Activated naive CD4-positive, alpha-beta T cell treated with anti-CD3 and anti-CD28 coated beads, Interleukin-2, amount 50 U/mL, for 24 hours (primary cell): Measurements from ENCODE around the gene TMEM131L.
"Not testable (repeated sequence)": the region's sequence is repeated elsewhere in the genome, so short reads cannot be mapped to it uniquely, and the experiment has no call there.

ENCODE experiments used
- H3K27ac Mint-ChIP-seq: one replicate; pipeline ENCODE4 v1.8.0; 2021; ENCODE audit warnings: mild to moderate bottlenecking, mixed read lengths
- H3K27me3 Mint-ChIP-seq: one replicate; pipeline ENCODE4 v1.8.0; 2021; ENCODE audit warnings: mixed read lengths
- H3K36me3 Mint-ChIP-seq: one replicate; pipeline ENCODE4 v1.8.0; 2021; ENCODE audit warnings: mixed read lengths
- H3K4me1 Mint-ChIP-seq: one replicate; pipeline ENCODE4 v1.8.0; 2021; ENCODE audit warnings: mixed read lengths
- H3K4me3 Mint-ChIP-seq: one replicate; pipeline ENCODE4 v1.8.0; 2021; ENCODE audit warnings: mild to moderate bottlenecking, mixed read lengths
- H3K9me3 Mint-ChIP-seq: one replicate; pipeline ENCODE4 v1.8.0; 2021; ENCODE audit warnings: mixed read lengths

The TMEM131L gene

DNA sequence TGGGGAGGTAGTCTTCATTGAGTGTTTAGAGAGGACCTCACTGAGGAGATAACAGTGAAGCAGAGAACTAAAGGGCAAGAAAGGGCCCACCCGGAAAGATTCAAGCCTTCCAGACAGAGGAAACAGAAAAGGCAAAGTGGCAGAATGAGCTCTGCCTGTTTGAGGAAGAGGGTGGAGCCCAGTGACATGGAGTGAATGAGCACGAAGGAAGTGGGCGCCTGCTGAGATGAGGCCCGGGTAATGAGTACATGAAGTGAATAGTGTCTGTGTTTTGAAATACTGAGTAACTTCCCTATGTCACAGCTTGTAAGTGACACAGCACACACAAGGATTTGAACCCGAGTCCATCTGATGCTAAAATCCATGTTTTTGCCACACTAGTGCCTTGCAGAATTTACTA lies 185.4 kb downstream of the TMEM131L start:
- no peaks in the 10 kb centered on the region for H3K27me3 Mint-ChIP-seq
- H3K4me1 Mint-ChIP-seq, result peaks cover 38% of the 10 kb centered on the region
- no peaks in the 10 kb centered on the region for H3K36me3 Mint-ChIP-seq
- no peaks in the 10 kb centered on the region for H3K9me3 Mint-ChIP-seq
- peak overlapping the region; percentile 1 for H3K4me3 Mint-ChIP-seq
- H3K27ac Mint-ChIP-seq, result peak overlapping the region; percentile 91

DNA sequence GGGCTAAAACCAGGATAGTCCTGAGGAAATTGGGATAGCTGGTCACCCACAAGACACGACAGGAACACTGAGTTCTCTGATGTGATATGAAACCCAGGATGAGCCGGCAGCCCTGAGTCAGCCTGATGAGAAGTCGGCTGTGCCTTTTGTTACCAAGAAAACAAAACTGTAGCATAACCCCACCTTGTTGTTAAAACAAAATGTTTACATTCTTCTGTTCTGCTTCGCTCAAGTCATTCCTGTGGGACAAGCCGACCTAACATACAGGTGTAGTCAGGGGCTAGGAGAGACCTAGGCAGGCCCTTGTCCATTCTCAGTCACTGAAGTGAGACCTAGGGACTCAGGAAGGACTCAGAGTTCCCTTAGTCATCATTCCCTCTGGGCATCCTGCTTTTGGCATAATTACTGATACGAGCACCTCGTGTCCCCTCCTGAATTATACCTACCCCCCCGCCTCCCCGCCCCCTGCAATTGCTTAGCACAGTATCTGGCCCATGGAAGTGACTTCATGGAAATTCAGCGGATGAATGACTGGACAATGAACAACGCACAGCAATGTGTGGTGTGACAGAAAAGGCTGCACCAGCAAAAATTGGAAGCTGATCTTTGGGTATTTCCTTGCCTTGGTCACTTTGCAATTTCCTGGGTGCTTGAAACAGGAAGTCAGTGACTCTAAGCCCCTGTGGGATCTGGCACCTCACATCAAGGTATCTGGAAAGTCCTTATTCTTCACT lies 186.1 kb downstream of the TMEM131L start:
- Mint-ChIP-seq H3K9me3 (no peaks in the 10 kb centered on the region), H3K4me3 (no peak overlapping the region), H3K36me3 (no peaks in the 10 kb centered on the region), H3K4me1 (peaks cover 38% of the 10 kb centered on the region), H3K27me3 (no peaks in the 10 kb centered on the region), H3K27ac (peak overlapping the region; percentile 91)

DNA sequence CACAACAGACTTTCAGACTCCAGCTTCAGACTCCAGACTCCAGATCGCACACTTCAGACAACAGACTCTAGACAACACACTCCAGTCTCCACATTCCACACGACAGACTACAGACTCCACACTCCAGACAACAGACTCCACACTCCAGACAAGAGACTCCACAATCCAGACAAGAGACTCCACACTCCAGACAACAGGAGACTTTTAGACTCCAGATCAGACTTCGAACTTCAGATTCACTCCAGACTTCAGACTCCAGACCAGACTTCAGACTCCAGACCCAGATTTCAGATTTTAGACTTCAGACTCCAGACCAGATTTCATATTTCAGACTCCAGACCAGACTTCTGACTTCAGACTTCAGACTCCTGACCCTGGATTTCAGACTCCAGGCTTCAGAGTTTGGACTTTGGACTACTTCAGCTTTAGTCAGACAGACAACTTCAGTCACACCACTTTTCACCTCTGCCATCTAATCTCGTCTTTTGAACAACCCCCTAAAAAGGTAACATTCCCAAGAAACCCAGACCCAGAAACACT lies 188.9 kb downstream of the TMEM131L start:
- Mint-ChIP-seq H3K27ac (no peak overlapping the region), H3K4me1 (peaks cover 25% of the 10 kb centered on the region), H3K9me3 (no peaks in the 10 kb centered on the region), H3K27me3 (no peaks in the 10 kb centered on the region), H3K4me3 (no peak overlapping the region), H3K36me3 (no peaks in the 10 kb centered on the region)

DNA sequence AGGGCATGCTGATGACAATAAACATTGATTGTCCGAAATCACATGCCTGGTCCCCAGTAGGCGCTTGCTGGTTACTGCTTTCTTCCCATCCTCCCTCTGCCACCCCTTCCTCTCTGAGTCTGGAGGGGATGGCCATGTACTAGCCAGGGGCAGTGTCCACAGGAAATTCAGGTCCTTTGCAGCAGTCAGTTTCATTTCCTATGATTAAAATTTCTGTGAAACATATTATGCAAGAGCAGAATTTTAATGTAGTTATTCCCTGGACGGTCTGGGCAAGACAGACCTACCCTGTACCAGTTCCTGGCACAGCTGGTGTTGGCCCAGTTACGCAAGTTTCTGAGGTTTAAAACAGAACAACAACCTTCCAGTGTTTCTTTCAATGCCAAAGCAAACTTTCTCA lies 189.8 kb downstream of the TMEM131L start:
- no peak overlapping the region for H3K27ac Mint-ChIP-seq
- H3K4me3 Mint-ChIP-seq, result no peak overlapping the region
- H3K27me3 Mint-ChIP-seq, result no peaks in the 10 kb centered on the region
- no peaks in the 10 kb centered on the region for H3K36me3 Mint-ChIP-seq
- peaks cover 19% of the 10 kb centered on the region for H3K4me1 Mint-ChIP-seq
- no peaks in the 10 kb centered on the region for H3K9me3 Mint-ChIP-seq

DNA sequence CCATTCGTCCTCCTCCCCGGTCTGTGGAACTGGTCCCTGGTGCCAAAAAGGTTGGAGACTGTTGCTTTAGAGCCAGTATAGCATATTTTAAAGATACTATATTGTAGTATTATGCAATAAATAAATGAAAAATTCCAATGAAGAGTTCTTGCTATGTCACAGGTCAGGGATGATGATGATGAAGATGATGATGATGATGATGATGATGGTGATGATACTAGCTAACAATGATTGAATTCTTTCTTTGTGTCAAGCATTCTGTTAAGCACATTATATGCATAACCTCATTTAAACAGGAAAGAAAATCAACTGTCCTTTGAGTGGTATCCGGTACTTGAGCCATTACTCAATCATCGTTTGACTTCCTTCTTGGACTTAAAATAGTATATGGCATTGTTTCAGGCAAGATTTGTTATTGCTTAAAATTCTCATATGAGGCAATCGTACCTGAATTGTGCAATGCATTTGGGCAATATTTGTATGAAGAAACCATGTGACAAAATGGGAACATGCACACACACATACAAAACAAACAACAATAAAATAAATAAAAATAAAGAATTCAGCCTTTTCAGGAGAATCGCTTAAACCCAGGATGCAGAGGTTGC lies 195.2 kb downstream of the TMEM131L start:
- no peaks in the 10 kb centered on the region for H3K4me1 Mint-ChIP-seq
- no peak overlapping the region for H3K4me3 Mint-ChIP-seq
- no peak overlapping the region for H3K27ac Mint-ChIP-seq
- H3K27me3 Mint-ChIP-seq, result no peaks in the 10 kb centered on the region
- no peaks in the 10 kb centered on the region for H3K9me3 Mint-ChIP-seq
- H3K36me3 Mint-ChIP-seq, result no peaks in the 10 kb centered on the region

DNA sequence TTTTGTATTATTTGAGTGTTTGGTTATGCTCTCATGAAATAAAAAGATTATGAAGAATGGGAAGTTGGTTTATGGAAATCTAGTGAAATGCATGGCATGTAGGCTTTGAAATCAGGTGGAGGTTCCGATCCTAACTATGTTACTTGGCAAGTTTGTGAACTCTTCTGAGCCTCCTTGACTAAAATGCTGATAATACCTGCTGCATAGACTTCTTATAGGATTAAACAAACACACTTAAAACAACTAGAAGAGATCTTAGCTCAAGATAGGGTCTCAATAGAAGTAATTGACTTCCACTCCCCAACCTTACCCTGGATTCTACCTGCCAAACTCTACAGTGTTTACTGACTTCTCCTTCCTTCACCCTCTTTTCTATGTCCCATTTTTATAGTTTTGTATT lies 195.7 kb downstream of the TMEM131L start:
- Mint-ChIP-seq H3K4me3 (no peak overlapping the region), H3K27me3 (no peaks in the 10 kb centered on the region), H3K9me3 (no peaks in the 10 kb centered on the region), H3K4me1 (no peaks in the 10 kb centered on the region), H3K36me3 (no peaks in the 10 kb centered on the region), H3K27ac (no peak overlapping the region)

DNA sequence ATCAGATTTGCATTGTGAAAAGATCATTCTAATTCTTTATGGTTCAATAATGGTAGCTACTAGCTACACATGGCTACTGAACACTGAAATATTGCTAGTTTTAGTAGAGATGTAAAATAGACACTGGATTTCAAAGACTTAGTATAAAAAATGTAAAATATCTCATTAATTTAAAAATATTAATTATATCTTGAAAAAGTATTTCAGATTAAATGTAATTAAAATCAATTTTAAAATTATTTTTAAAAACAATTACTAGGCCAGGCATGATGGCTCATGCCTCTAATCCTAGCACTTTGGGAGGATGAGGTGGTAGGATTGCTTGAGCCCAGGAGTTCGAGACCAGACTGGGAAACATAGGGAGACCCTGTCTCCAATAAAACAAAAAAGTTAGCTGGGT lies 197.5 kb downstream of the TMEM131L start:
- Mint-ChIP-seq H3K4me1 (no peaks in the 10 kb centered on the region), H3K27me3 (peaks cover 1% of the 10 kb centered on the region), H3K4me3 (no peak overlapping the region), H3K27ac (no peak overlapping the region), H3K9me3 (no peaks in the 10 kb centered on the region), H3K36me3 (no peaks in the 10 kb centered on the region)

DNA sequence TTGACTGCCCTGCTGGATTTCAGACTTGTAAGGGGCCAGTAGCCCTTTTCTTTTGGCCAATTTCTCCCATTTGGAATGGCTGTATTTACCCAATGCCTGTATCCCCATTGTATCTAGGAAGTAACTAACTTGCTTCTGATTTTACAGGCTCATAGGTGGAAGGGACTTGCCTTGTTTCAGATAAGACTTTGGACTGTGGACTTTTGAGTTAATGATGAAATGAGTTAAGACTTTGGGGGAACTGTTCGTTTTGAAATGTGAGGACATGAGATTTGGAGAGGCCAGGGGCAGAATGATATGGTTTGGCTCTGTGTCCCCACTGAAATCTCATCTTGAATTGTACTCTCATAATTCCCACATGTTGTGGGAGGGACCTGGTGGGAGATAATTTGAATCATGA lies 200.3 kb downstream of the TMEM131L start:
- not testable (repeated sequence) for H3K9me3 Mint-ChIP-seq, H3K36me3 Mint-ChIP-seq, H3K4me3 Mint-ChIP-seq, H3K27me3 Mint-ChIP-seq, H3K27ac Mint-ChIP-seq, H3K4me1 Mint-ChIP-seq

DNA sequence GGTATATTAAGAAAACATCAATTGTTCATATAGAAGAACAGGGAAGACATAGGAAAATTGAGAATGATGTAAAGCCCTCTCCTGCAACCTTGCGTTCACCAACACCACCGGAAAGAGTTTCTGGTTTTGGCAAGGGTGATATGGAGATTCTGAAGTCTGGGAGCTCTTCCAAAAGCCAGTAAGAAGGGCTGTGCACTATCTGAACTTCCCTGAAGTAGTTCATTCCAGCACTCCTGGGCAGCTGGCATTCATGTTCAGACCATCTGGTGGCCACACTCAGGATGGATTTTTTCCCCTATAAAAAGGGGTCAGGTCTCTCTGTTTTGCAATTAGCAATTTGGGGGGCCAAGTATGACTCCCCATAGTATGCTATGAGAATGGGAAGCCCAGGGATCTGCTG lies 202.5 kb downstream of the TMEM131L start:
- Mint-ChIP-seq H3K27me3 (peaks cover 3% of the 10 kb centered on the region), H3K27ac (no peak overlapping the region)

DNA sequence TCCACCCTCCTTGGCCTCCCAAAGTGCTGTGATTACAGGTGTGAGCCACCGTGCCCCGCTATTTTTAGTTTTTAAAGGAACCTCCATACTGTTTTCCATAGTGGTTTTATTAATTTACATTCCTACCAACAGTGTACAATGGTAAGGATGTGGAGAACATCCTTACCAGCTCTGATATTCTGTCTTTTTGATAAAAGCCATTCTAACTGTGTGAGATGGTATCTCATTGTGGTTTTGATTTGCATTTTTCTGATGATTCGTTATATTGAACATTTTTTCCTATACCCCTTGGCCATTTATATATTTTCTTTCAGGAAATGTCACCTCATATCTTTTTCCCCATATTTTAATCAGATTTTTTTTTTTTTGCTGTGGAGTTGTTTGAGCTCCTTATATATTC lies 203.7 kb downstream of the TMEM131L start:
- peaks cover 3% of the 10 kb centered on the region for H3K27me3 Mint-ChIP-seq
- H3K27ac Mint-ChIP-seq, result no peak overlapping the region
- no peak overlapping the region for H3K4me3 Mint-ChIP-seq
- H3K36me3 Mint-ChIP-seq, result no peaks in the 10 kb centered on the region
- H3K9me3 Mint-ChIP-seq, result peaks cover 9% of the 10 kb centered on the region
- peaks cover 6% of the 10 kb centered on the region for H3K4me1 Mint-ChIP-seq

More for the DNA sequence above, 202.5 kb downstream of the TMEM131L start:
- Mint-ChIP-seq H3K9me3 (no peaks in the 10 kb centered on the region), H3K36me3 (no peaks in the 10 kb centered on the region), H3K4me3 (no peak overlapping the region), H3K4me1 (peaks cover 6% of the 10 kb centered on the region)

DNA sequence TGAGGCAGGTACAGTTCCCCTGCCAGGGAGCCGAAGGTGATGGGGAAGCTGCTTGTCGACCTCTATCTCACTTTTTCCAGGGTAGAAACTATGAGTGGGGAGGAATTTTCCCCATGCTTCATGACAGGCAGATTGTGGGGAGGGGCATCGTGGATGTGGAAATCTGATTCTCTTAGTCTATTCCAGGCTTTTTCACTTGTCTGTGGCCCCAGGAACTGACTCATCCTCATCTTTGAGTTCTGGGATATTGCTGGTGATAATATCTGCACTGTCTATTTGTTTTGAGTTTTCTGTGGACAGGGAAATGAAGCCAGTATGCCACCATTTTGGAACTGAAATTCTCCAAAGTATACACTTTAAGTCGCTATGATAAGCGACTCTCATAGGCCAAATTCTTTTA lies 210.3 kb downstream of the TMEM131L start:
- Mint-ChIP-seq H3K27ac (no peak overlapping the region), H3K27me3 (no peaks in the 10 kb centered on the region), H3K9me3 (peaks cover 13% of the 10 kb centered on the region), H3K4me1 (no peaks in the 10 kb centered on the region), H3K4me3 (no peak overlapping the region), H3K36me3 (peaks cover 4% of the 10 kb centered on the region)

DNA sequence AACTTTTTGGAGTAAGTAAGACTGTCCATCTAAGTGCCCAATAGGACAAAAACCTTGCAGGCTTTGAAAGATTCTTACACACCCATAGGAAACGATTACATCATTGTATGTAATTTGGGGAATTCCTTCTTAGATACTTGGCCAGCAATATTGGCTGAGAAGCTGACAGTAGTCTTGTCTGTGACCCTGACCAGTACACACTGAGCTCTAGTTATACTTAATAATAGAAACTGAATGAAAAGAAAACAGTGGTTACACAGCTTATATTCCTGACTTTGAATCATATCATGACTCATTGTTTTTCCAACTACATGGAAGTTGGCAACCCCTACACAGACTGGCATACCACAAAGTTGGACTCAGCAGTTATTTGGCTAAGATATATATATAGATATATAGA lies 210.8 kb downstream of the TMEM131L start:
- Mint-ChIP-seq H3K27ac (no peak overlapping the region), H3K9me3 (peaks cover 13% of the 10 kb centered on the region), H3K36me3 (peaks cover 4% of the 10 kb centered on the region), H3K4me1 (no peaks in the 10 kb centered on the region), H3K27me3 (no peaks in the 10 kb centered on the region), H3K4me3 (no peak overlapping the region)

DNA sequence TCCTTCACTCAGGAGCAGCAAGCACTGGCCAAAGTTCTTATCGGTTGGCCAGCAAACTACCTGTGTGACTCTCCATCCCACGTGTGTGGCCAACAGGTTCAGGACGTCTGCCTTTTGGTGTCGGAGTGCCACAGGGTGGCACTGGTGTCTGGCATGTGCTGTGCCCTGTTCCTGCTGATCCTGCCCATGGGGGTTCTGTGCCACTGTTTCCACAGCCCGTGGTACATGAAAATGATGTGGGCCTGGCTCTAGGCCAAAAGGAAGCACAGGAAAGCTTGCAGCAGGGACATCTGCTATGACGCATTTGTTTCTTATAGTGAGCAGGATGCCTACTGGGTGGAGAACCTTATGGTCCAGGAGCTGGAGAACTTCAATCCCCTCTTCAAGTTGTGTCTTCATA lies 213.3 kb downstream of the TMEM131L start:
- Mint-ChIP-seq H3K4me1 (peaks cover 7% of the 10 kb centered on the region), H3K36me3 (peaks cover 4% of the 10 kb centered on the region), H3K27ac (no peak overlapping the region), H3K9me3 (peaks cover 8% of the 10 kb centered on the region), H3K27me3 (peaks cover 6% of the 10 kb centered on the region), H3K4me3 (no peak overlapping the region)

DNA sequence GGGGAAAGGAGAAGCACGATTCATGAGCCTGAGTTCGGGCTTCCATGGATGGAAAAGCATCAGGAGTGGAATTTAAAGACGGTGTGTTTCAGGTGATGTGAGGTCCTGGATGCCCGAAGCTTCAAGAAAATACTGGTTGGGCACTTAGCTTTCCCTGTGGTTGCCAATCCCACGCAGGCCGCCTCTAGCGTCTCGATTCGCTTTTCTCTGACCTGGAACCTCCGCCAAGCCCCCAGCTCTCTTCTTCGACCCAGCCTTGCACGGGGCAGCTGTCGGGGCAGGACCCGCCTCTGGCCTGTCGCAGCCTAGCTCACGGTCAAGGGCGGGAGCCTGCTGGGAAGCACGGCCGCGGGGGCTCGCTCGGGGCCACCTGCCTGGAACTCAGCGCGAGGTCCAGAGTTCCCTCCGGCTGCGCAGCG lies 217.6 kb downstream of the TMEM131L start:
- Mint-ChIP-seq H3K36me3 (peaks cover 8% of the 10 kb centered on the region), H3K9me3 (peaks cover 5% of the 10 kb centered on the region), H3K4me1 (peaks cover 18% of the 10 kb centered on the region), H3K4me3 (peak overlapping the region; percentile 79), H3K27ac (no peak overlapping the region), H3K27me3 (peaks cover 6% of the 10 kb centered on the region)

DNA sequence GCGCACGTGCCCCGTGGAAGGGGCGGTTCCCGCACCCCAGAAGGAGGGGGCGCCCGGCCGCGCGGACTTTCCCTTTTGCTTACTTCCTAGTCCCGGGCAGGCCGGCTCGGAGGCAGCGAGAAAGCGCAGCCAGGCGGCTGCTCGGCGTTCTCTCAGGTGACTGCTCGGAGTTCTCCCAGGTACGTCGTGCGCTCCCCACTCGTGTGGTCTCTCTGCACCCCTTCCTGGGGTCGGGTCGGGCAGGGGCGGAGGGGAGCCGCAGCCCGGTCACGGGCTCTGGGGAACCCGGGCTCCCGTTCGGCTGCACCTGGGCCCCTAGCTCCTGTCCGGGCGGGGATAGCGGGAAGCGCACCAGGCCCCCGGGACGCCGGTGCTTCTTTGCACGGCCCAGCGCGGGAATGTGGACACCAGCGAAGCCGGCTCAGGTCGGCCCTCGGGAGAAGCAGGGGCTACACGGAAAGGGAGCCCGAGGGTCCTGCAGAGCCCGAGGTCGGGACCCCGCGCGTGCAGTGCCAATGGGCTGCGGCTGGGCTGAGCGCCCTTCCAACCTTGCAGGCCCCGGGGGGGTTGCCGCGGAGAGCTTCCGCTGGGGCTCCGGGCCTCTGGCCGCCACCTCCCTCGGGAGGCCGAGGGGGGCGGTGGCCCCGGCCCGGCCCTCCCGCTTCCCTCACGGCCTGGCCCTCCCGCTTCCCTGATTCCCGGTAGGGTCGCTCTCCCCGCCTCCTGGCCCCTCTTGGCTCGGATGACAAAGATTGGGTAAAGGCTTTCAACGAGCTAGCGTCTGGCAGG lies 218.2 kb downstream of the TMEM131L start, which contains the start of gene TLR2:
TSS of gene TLR2 (plus strand) at position 99 of the 789 bp plus-strand sequence. CDS start 18,628 bp downstream, outside the sequence.
- peaks cover 18% of the 10 kb centered on the region for H3K4me1 Mint-ChIP-seq
- H3K4me3 Mint-ChIP-seq, result peak within 1 kb of the TSS; percentile 87
- peaks cover 12% of the 10 kb centered on the region for H3K36me3 Mint-ChIP-seq
- H3K27ac Mint-ChIP-seq, result peak within 1 kb of the TSS; percentile 14
- H3K9me3 Mint-ChIP-seq, result peaks cover 8% of the 10 kb centered on the region
- peaks cover 6% of the 10 kb centered on the region for H3K27me3 Mint-ChIP-seq

DNA sequence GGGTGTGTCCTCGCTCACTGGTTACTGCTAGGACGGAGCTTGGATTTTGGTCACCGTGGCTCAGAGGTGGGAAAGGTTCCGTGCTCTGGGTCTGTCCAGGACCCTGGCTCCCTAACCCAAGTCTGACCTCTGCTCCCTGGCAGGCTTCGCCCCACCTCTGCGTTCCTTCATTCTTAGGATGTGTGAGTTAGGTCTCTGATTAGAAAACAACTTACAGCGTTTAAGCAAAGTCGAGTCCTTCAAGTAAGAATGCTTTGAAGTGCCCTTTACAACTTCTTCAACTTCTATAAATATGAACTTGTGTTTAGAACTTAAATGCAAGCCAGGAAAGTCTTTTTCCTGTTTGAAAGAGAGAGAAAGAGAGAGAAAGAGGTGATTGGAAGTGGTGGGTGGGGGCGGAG lies 218.8 kb downstream of the TMEM131L start:
- Mint-ChIP-seq H3K4me1 (peaks cover 18% of the 10 kb centered on the region), H3K9me3 (peaks cover 14% of the 10 kb centered on the region), H3K27ac (no peak overlapping the region), H3K4me3 (peak overlapping the region; percentile 87), H3K27me3 (peaks cover 6% of the 10 kb centered on the region), H3K36me3 (peaks cover 18% of the 10 kb centered on the region)
